Measurements from ENCODE around the gene KCNQ4. TPM values are rescaled to one million over a fixed set of nuclear protein-coding genes. Genes with fewer than 3 reads are reported as not detected.

Gene KCNQ4
- total and polyA plus RNA-seq, 2 of the 8 experiments (the other 6 are each of a cell fraction or from before 2014, with no cell fraction given) = 2.2 to 3.9 TPM

GRCh38 chr1:40742363-40743061 lies 41.1 kb upstream of the KCNQ4 start:
- Histone ChIP-seq H2BK5ac (ENCODE audit: low read depth, low read length) (no peak overlapping the region), H3K27me3 (replicated peaks in 1 of 4; ENCODE audit: control insufficient read depth in 3 of 4, extremely low read depth in 1 of 4, insufficient read depth in 3 of 4, low read length in 3 of 4) (no peaks in the 10 kb centered on the region), H3K18ac (ENCODE audit: extremely low read depth, low read length) (no peak overlapping the region), H3K56ac (replicated peaks; ENCODE audit: insufficient read length, low read depth, low read length) (no peak overlapping the region), H2BK12ac (ENCODE audit: low read depth, low read length) (no peak overlapping the region), H3K79me2 (ENCODE audit: control insufficient read depth in 1 of 2, insufficient read depth in 2 of 2, low read length in 2 of 2) (peaks cover 0 to 12% of the 10 kb centered on the region in 2 experiments; a peak in 1 of 4 replicates), H2AK5ac (ENCODE audit: low read depth, low read length) (no peak overlapping the region), H3K4me3 (ENCODE audit: extremely low read depth in 1 of 4, insufficient read depth in 2 of 4, low read depth in 3 of 4, low read length in 4 of 4) (no peak overlapping the region), H3K14ac (ENCODE audit: insufficient read length) (no peak overlapping the region), H2AFZ (ENCODE audit: low read length) (no peak overlapping the region), H4K91ac (replicated peaks; ENCODE audit: insufficient read length, low read length) (no peak overlapping the region), H3K9ac (replicated peaks in 1 of 4; ENCODE audit: extremely low read depth in 1 of 4, low read depth in 3 of 4, low read length in 3 of 4) (no peak overlapping the region), H3K23ac (ENCODE audit: insufficient read length) (no peak overlapping the region), H3K9me3 (ENCODE audit: insufficient read depth in 2 of 2, low read depth in 1 of 2, low read length in 1 of 2) (no peaks in the 10 kb centered on the region), H3K27ac (ENCODE audit: low read depth, low read length) (no peak overlapping the region), H2BK20ac (ENCODE audit: low read length) (no peak overlapping the region), H4K5ac (ENCODE audit: insufficient read length, low read depth, low read length) (no peak overlapping the region), H4K8ac (ENCODE audit: extremely low read depth, insufficient read depth, low read length) (no peak overlapping the region), H2BK15ac (ENCODE audit: low read length) (no peak overlapping the region), H3K79me1 (ENCODE audit: low read depth, low read length) (peaks cover 7% of the 10 kb centered on the region; the same call in 1 of the 2 replicates), H3K4ac (replicated peaks; ENCODE audit: insufficient read length, low read depth, low read length) (no peak overlapping the region), H3K4me2 (ENCODE audit: insufficient read depth in 1 of 2, low read depth in 2 of 2, low read length in 2 of 2) (no peak overlapping the region), H3K36me3 (ENCODE audit: control insufficient read depth in 2 of 4, insufficient read depth in 4 of 4, low read length in 3 of 4) (peaks cover 0 to 54% (median 19%) of the 10 kb centered on the region in 4 experiments; a peak in 6 of 8 replicates), H2BK120ac (replicated peaks; ENCODE audit: low read depth, low read length) (no peak overlapping the region), H3K23me2 (ENCODE audit: low read depth, low read length) (no peaks in the 10 kb centered on the region), H4K20me1 (replicated peaks in 1 of 2; ENCODE audit: control insufficient read depth in 1 of 2, insufficient read depth in 2 of 2, low read length in 2 of 2) (peaks cover 5 to 6% of the 10 kb centered on the region in 2 experiments), H3K4me1 (replicated peaks in 1 of 4; ENCODE audit: control insufficient read depth in 3 of 4, insufficient read depth in 4 of 4, low read length in 3 of 4) (no peaks in the 10 kb centered on the region)
- ChIA-PET CTCF (ENCODE audit: partially characterized antibody) (interaction anchor here (1.0 kb wide), 1 partner anchor 22 kb away, joined by 3 read pairs; no protein-coding TSS in a partner anchor), POLR2A (ENCODE audit: partially characterized antibody) (interaction anchor here (1.3 kb wide), 1 partner anchor 80 kb away, joined by 3 read pairs; no protein-coding TSS in a partner anchor)
- no peak for TF ChIP-seq RBBP5 (IDR thresholded peaks at IDR 0.05; ENCODE audit: borderline replicate concordance, low read depth, low read length)
- no peak for TF ChIP-seq SP2 (IDR thresholded peaks at IDR 0.05; ENCODE audit: low read length)
- no peak for TF ChIP-seq EP300 (IDR thresholded peaks at IDR 0.05; ENCODE audit: borderline replicate concordance in 1 of 2, low read depth in 2 of 2, low read length in 2 of 2)
- TF ChIP-seq GTF2F1 (IDR thresholded peaks at IDR 0.05; ENCODE audit: borderline replicate concordance, low read depth, low read length) = no peak
- no peak for TF ChIP-seq SIX5 (IDR thresholded peaks at IDR 0.05; ENCODE audit: low read depth, low read length)
- TF ChIP-seq RAD21 (IDR thresholded peaks at IDR 0.05 in 1 of 2, conservative IDR thresholded peaks at IDR 0.05 in 1 of 2; ENCODE audit: low read depth in 2 of 2, low read length in 2 of 2) = no peak
- no peak for TF ChIP-seq BCL11A (IDR thresholded peaks at IDR 0.05; ENCODE audit: low read depth in 2 of 2, low read length in 2 of 2)
- TF ChIP-seq NANOG (IDR thresholded peaks at IDR 0.05; ENCODE audit: insufficient read depth, low read depth, low read length, poor library complexity, severe bottlenecking) = no peak
- no peak for TF ChIP-seq ZNF274 (IDR thresholded peaks at IDR 0.05; ENCODE audit: borderline replicate concordance, extremely low read depth, low read length)
- TF ChIP-seq TEAD4 (IDR thresholded peaks at IDR 0.05; ENCODE audit: low read depth, low read length) = no peak
- no peak for TF ChIP-seq SIN3A (conservative IDR thresholded peaks at IDR 0.05 in 1 of 2, IDR thresholded peaks at IDR 0.05 in 1 of 2; ENCODE audit: low read depth in 1 of 2, low read length in 2 of 2)
- TF ChIP-seq JUND (IDR thresholded peaks at IDR 0.05; ENCODE audit: low read length) = no peak
- WGBS, 2 experiments (ENCODE audit: extremely low coverage in 1 of 2, insufficient coverage in 1 of 2, insufficient read length in 1 of 2, insufficient replicate concordance in 2 of 2, low coverage in 1 of 2, low lambda C conversion rate in 2 of 2, missing lambda C conversion rate in 1 of 2) = 96% methylated on average over 3 of the region's 3 CpGs; no CpG with 5 or more reads in 1 of the 2 experiments
- FAIRE-seq = no peak
- DNase-seq (ENCODE audit: low read depth in 1 of 2, low spot score in 2 of 2) = no peak
